ENCODE measurements around the gene UGGT2. TPM values are rescaled to one million over a fixed set of nuclear protein-coding genes. Genes with fewer than 3 reads are reported as not detected.

UGGT2 gene
- total RNA-seq, 2 donors from 2014 or later, result 21.1 to 26.1 TPM

- TF ChIP-seq POLR2AphosphoS5 (IDR thresholded peaks at IDR 0.05) (peak; percentile 31), POLR2A (IDR thresholded peaks at IDR 0.05) (no peak)
- 62% methylated on average over 2 of the region's 2 CpGs for WGBS
- Histone ChIP-seq H3K9me3 (no peaks in the 10 kb centered on the region), H3K4me1 (replicated peaks) (no peaks in the 10 kb centered on the region), H3K36me3 (no peaks in the 10 kb centered on the region), H3K27ac (no peak overlapping the region), H3K4me3 (no peak overlapping the region), H3K27me3 (replicated peaks; ENCODE audit: insufficient read depth) (no peaks in the 10 kb centered on the region)
- intact Hi-C loops (cut with DNase I), result loop anchor here (5.0 kb wide), 1 partner anchor 936 kb away; no protein-coding TSS in a partner anchor
- DNase-seq (ENCODE audit: low spot score), result no peak
Observed at GRCh38 chr13:96020931-96021330, 32.3 kb downstream of the UGGT2 start.

- H3K27me3 ChIP-seq (replicated peaks; ENCODE audit: insufficient read depth), result no peaks in the 10 kb centered on the region
- H3K9me3 ChIP-seq, result no peaks in the 10 kb centered on the region
- peak; percentile 39 for DNase-seq (ENCODE audit: low spot score)
- intact Hi-C loops (cut with DNase I), result loop anchor here (5.0 kb wide), 1 partner anchor 937 kb away; no protein-coding TSS in a partner anchor
- TF ChIP-seq POLR2AphosphoS5 (IDR thresholded peaks at IDR 0.05) (no peak), POLR2A (IDR thresholded peaks at IDR 0.05) (no peak)
- TF ChIP-seq, protein P1, sequence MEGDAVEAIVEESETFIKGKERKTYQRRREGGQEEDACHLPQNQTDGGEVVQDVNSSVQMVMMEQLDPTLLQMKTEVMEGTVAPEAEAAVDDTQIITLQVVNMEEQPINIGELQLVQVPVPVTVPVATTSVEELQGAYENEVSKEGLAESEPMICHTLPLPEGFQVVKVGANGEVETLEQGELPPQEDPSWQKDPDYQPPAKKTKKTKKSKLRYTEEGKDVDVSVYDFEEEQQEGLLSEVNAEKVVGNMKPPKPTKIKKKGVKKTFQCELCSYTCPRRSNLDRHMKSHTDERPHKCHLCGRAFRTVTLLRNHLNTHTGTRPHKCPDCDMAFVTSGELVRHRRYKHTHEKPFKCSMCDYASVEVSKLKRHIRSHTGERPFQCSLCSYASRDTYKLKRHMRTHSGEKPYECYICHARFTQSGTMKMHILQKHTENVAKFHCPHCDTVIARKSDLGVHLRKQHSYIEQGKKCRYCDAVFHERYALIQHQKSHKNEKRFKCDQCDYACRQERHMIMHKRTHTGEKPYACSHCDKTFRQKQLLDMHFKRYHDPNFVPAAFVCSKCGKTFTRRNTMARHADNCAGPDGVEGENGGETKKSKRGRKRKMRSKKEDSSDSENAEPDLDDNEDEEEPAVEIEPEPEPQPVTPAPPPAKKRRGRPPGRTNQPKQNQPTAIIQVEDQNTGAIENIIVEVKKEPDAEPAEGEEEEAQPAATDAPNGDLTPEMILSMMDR (IDR thresholded peaks at IDR 0.05), result peak in 3 of 4 experiments; percentile 58 to 69 (median 60)
- 41% methylated on average over 3 of the region's 3 CpGs for WGBS
- no peaks in the 10 kb centered on the region for H3K36me3 ChIP-seq
- H3K4me3 ChIP-seq, result no peak overlapping the region
- H3K4me1 ChIP-seq (replicated peaks), result no peaks in the 10 kb centered on the region
- no peak overlapping the region for H3K27ac ChIP-seq
Observed at GRCh38 chr13:96020155-96020575, 33.0 kb downstream of the UGGT2 start.

GRCh38 chr13:96018135-96018534, 35.1 kb downstream of the UGGT2 start:
- Histone ChIP-seq H3K27me3 (replicated peaks; ENCODE audit: insufficient read depth) (no peaks in the 10 kb centered on the region), H3K27ac (no peak overlapping the region), H3K9me3 (no peaks in the 10 kb centered on the region), H3K4me3 (no peak overlapping the region), H3K4me1 (replicated peaks) (no peaks in the 10 kb centered on the region), H3K36me3 (no peaks in the 10 kb centered on the region)
- no peak for TF ChIP-seq POLR2AphosphoS5 (IDR thresholded peaks at IDR 0.05)
- no peak for TF ChIP-seq POLR2A (IDR thresholded peaks at IDR 0.05)
- TF ChIP-seq, protein P1 (IDR thresholded peaks at IDR 0.05), result no peak
- no peak for DNase-seq (ENCODE audit: low spot score)
- 95% methylated on average over 3 of the region's 3 CpGs for WGBS
- intact Hi-C loops (cut with DNase I), result no loop called here

DNA sequence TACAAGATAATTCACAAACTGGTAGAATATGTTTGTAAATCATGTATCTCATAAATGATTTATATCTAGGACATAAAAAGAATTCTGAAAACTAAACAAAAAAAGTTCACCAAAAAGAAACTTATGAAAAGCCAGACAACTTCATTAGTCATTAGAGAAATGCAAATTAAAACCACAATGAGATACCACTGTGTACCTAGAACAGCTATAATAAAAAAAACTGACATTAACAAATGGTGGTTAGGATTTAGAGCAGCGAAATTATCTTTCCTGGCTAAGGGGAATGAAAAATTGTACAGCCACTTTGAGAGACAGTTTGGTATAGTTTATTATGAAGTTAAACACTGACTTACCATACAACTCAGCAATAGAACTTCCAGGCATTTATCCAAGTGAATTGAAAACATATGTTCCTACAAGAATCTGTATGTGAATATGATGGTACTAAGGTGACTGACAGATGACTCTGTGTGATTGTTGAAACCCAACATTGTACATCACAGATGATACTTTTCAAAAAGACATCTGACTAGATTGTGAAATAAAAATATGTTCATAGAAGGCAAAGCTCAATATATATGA, 41.8 kb downstream of the UGGT2 start:
- H3K9me3 ChIP-seq, result no peaks in the 10 kb centered on the region
- 68% methylated on average over 1 of the region's 1 CpG for WGBS
- intact Hi-C loops (cut with DNase I), result no loop called here
- H3K36me3 ChIP-seq, result no peaks in the 10 kb centered on the region
- no peaks in the 10 kb centered on the region for H3K4me1 ChIP-seq (replicated peaks)
- no peaks in the 10 kb centered on the region for H3K27me3 ChIP-seq (replicated peaks; ENCODE audit: insufficient read depth)
- DNase-seq (ENCODE audit: low spot score), result no peak
- no peak overlapping the region for H3K27ac ChIP-seq
- TF ChIP-seq, protein P1 (IDR thresholded peaks at IDR 0.05), result no peak
- no peak for TF ChIP-seq POLR2AphosphoS5 (IDR thresholded peaks at IDR 0.05)
- TF ChIP-seq POLR2A (IDR thresholded peaks at IDR 0.05), result no peak
- H3K4me3 ChIP-seq, result no peak overlapping the region

GRCh38 chr13:96003304-96003703, 49.9 kb downstream of the UGGT2 start:
- H3K27ac ChIP-seq, result no peak overlapping the region
- H3K4me3 ChIP-seq, result no peak overlapping the region
- no peaks in the 10 kb centered on the region for H3K9me3 ChIP-seq
- no peaks in the 10 kb centered on the region for H3K36me3 ChIP-seq
- no peaks in the 10 kb centered on the region for H3K27me3 ChIP-seq (replicated peaks; ENCODE audit: insufficient read depth)
- intact Hi-C loops (cut with DNase I), result no loop called here
- TF ChIP-seq POLR2A (IDR thresholded peaks at IDR 0.05) (no peak), POLR2AphosphoS5 (IDR thresholded peaks at IDR 0.05) (no peak)
- TF ChIP-seq, protein P1 (IDR thresholded peaks at IDR 0.05), result no peak
- no peak for DNase-seq (ENCODE audit: low spot score)
- H3K4me1 ChIP-seq (replicated peaks), result no peaks in the 10 kb centered on the region

All from prostate gland (tissue), 2 donors.